PFSK-1 (cell line): ENCODE results near the gene EMSY.

Experiments used
- FOXP2 ChIP-seq: optimal IDR thresholded peaks from 2 replicates; pipeline ENCODE3; 2011; ENCODE audit warnings: borderline replicate concordance, control low read depth, inconsistent platforms; ENCODE audit not compliant: insufficient read depth; ENCODE audit errors: extremely low read length, extremely low read depth
- POLR2AphosphoS5 ChIP-seq: IDR thresholded peaks from 2 replicates; pipeline ENCODE4 v1.6.1; 2012; ENCODE audit warnings: low read depth, mild to moderate bottlenecking, control low read depth, low read length, moderate library complexity
- REST ChIP-seq, 2 experiments: IDR thresholded peaks; 2 replicates each; pipeline versions ENCODE4 v1.6.1 to v1.8.0; 2011 to 2012; ENCODE audit warnings: low read depth in 2 of 2, low read length in 2 of 2, control low read depth in 1 of 2, inconsistent platforms in 1 of 2, mild to moderate bottlenecking in 1 of 2, moderate library complexity in 1 of 2; ENCODE audit not compliant: insufficient read depth in 1 of 2
- SIN3A ChIP-seq: IDR thresholded peaks from 2 replicates; pipeline ENCODE4 v1.6.1; 2012; ENCODE audit warnings: mild to moderate bottlenecking, low read length, moderate library complexity, borderline replicate concordance; ENCODE audit not compliant: insufficient read depth
- TAF1 ChIP-seq: IDR thresholded peaks from 2 replicates; pipeline ENCODE4 v1.6.1; 2012; ENCODE audit warnings: low read length, control low read depth, borderline replicate concordance; ENCODE audit not compliant: insufficient read depth

EMSY gene

GRCh38 chr11:76592961-76593360, 148.1 kb downstream of the EMSY start:
- TF ChIP-seq TAF1, result no peak
- no peak for TF ChIP-seq FOXP2
- TF ChIP-seq REST (IDR thresholded peaks at IDR 0.05; ENCODE audit: insufficient read depth in 1 of 2, low read depth in 2 of 2, low read length in 2 of 2), result no peak
- TF ChIP-seq SIN3A, result no peak
- TF ChIP-seq POLR2AphosphoS5, result no peak

- TF ChIP-seq FOXP2 (no peak), POLR2AphosphoS5 (no peak), SIN3A (no peak), TAF1 (no peak), REST (IDR thresholded peaks at IDR 0.05; ENCODE audit: insufficient read depth in 1 of 2, low read depth in 2 of 2, low read length in 2 of 2) (no peak)
Measured at GRCh38 chr11:76596652-76597051, 151.8 kb downstream of the EMSY start.

- TF ChIP-seq SIN3A (no peak), FOXP2 (no peak), TAF1 (no peak), POLR2AphosphoS5 (no peak), REST (IDR thresholded peaks at IDR 0.05; ENCODE audit: insufficient read depth in 1 of 2, low read depth in 2 of 2, low read length in 2 of 2) (no peak)
Measured at GRCh38 chr11:76597533-76598425, 153.0 kb downstream of the EMSY start.

GRCh38 chr11:76598426-76598839, 153.6 kb downstream of the EMSY start:
- no peak for TF ChIP-seq REST (IDR thresholded peaks at IDR 0.05; ENCODE audit: insufficient read depth in 1 of 2, low read depth in 2 of 2, low read length in 2 of 2)
- no peak for TF ChIP-seq POLR2AphosphoS5
